Inferior parietal cortex (tissue), 1 donor: ENCODE results near the gene RNU2-1.
"Not testable (repeated sequence)": the region's sequence is repeated elsewhere in the genome, so short reads cannot be mapped to it uniquely, and the experiment has no call there.

ENCODE experiments used
- DNase-seq: peaks from one replicate; pipeline ENCODE4 v3.0.0-alpha.2; 2016; ENCODE audit errors: extremely low spot score

RNU2-1 gene

DNA sequence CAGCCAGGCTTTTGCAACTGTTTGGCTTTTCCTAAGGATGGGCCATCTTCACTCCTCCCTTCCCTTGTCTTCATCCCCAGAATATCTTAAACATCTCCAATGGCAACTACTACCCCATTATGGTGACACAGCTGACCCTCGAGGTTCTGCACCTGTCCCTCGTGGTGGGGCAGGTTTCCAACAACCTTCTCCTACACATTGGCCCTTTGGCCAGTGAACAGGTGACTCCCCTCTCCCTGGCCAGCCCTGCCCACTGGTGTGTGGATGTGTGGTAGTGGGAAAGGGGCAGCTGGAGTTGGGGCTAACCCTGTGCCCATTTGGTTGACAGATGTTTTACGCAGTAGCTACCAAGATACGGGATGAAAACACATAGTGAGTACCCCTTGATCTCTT is 17.4 kb downstream of the RNU2-1 start:
- DNase-seq, result no peak

DNA sequence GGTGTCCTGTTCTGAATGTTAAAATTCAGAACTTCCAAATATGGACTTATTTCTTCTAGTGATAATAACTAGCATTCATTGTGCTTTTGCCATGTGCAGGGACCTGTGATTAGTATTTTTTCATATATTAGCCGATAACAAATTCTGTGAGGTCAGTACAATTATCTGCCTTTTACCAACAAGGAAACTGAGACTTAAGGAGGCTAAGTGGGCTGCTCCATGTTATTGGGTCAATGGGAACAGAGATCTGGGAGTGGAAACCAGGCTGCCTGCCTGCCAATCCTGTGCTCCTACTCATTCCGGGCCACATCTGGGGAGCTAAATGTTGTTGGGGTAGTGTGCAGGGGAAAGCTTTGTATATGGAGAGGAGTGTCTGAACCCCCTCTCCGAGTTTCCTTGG is 18.4 kb downstream of the RNU2-1 start:
- no peak for DNase-seq

DNA sequence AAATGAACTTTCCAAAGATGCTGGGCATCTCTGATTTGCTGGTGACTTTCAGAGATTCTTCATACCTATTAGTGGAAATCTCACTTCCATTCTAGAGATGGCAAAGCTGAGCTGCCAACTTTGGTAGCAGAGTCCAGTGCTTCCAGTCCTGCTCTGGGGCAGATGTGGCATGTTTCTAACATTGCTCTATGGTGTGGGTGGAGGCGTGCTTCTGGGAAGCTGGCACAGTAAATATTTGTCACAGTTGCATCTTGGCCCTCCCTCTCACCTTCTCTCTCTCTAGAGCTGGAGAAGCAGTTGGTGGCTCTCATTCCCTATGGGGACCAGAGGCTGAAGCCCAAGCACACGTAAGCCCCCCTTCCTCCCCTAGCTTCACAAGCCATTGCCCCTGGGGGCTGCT is 20.2 kb downstream of the RNU2-1 start:
- no peak for DNase-seq

DNA sequence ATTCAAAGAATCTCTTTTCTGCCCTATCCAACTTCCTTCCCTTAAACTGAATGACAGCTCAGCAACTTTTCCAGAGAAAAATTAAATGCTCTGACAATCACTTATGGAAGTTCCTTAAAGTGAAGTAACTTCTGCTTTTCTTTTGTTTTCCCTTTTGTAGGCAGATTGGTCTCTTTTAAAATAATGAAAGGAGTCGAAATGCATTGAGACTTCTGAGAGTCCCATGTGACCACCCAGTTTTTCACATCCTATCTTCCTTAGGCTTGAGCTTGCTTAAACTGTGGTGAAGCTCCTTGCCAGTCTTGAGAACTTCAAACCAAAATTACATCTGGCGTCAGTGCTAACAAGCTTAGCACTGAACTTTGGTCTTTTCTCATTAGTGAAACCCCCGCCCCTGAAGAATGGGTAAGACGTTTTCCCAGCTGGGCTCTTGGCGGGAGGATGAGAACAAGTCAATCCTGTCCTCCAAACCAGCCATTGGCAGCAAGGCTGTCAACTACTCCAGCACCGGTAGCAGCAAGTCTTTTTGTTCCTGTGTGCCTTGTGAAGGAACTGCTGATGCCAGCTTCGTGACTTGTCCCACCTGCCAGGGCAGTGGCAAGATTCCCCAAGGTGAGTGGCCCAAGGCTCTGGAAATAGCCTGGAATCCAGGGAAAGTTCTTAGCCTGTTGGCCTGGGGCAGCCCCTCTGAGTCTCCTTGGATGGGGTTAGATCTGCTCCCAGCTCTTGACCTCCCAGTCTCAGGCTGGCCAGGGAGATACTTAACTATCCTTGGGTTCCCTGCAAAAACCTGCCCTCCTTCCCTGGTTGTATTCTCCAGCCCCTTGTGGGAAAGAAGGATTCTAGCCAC is 20.9 kb downstream of the RNU2-1 start:
- DNase-seq, result no peak

DNA sequence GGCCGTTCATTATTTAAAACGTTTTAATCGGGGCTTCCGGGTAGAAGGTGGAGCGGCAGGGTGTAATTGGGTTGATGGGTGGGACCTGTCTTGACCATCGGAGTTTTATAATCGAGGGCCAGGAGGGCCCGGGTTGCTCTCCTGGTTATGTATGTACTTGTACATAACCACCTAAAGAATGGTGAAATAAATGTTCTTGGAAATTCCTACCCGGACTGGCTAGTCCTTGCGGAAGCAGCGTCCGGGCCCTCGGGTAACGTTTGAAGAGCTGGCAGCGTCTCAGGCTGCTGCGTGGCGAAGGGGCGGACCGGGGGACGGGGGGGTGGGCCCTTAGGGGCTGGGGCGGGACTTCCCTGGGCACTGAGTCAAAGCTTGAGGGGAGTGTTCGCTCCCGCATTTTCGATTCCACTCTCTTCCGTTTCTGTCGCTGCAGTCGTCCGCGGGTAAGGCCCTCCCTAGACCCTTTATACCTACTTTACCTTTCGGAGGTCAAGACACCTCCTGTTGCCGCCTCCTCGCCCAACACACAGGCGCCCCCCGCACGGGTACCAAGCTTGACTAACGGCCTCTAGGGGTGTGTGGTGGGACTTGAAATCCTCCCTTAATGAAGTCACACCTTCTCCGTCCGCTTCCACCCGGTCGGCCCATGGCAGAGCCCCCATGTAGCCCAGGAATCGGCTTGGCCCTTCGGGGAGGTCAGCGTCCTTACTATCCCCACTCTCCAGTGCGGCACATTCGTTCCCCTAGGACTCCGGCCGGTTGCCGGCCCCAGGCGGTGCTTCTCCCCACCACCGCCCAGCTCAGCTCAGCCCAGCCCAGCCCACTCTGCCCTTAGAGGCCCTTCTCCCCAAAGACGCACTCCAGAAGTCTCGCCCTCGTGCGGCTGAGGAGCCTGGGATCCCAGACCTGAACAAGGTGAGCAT is 22.0 kb downstream of the RNU2-1 start, which contains the start of gene TMEM106A:
TSS of gene TMEM106A (plus strand) at position 396 of the 923 bp plus-strand sequence. CDS start 1,167 bp downstream, outside the sequence.
- DNase-seq, result no peak

DNA sequence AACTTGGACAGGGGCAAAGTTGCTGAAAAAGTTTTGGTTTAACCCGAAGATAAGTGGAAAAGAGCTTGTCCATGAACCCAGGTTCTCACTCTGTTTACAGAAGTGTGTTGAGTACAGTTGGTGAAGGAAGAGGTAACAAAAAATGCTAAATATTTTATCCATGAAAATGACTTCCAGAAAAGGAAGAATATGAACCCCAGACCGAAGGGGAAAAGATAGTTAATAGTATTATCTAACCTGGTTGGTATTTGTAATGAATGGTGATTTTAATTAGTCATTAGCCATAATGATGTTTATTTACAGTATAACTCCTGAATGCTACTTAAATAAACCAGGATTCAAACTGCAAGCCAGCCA is 22.7 kb downstream of the RNU2-1 start:
- no peak for DNase-seq

DNA sequence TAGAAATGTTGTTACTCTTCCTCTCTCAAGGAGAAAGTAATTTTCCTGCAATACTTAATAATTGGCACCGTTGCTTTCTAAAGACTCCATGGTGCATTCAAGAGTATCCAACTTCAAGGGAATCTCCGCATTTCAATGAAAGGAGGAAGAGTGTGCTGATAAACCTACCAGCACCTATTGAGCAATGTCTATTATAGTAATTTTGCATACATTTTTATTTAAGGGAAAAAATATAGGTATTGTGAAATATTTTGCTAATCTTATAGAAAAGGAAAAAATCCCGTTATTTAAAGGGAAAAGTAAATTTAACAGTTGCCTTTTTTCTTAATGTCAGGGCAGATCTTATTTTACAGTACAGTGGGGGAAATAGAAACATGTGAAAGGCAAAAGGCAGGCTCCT is 23.2 kb downstream of the RNU2-1 start:
- no peak for DNase-seq

DNA sequence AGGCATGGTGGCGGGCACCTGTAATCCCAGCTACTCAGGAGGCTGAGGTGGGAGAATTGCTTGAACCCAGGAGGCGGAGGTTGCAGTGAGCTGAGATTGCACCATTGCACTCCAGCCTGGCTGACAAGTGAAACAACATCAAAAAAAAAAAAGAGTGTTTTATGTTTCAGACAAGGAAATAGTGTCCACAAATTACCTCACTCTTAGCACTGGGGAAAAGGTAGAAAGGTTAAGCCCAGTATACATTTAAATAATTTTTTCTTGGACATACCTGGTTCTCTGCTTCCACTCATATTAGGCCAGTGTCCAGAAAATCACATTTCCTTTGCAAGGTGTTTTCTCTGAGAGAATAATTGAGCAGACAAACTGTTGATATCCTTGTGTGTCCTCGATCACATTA is 30.8 kb downstream of the RNU2-1 start:
- DNase-seq, result not testable (repeated sequence)

DNA sequence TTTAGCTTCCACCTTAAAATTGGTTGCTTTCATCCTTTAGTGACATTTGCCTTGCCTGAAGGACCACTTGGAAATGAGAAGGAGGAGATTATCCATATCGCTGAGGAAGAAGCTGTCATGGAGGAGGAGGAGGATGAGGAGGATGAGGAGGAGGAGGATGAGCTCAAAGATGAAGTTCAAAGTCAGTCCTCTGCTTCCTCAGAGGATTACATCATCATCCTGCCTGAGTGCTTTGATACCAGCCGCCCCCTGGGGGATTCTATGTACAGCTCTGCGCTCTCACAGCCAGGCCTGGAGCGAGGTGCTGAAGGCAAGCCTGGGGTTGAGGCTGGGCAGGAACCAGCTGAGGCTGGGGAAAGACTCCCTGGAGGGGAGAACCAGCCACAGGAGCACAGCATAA is 33.6 kb downstream of the RNU2-1 start:
- DNase-seq, result no peak

DNA sequence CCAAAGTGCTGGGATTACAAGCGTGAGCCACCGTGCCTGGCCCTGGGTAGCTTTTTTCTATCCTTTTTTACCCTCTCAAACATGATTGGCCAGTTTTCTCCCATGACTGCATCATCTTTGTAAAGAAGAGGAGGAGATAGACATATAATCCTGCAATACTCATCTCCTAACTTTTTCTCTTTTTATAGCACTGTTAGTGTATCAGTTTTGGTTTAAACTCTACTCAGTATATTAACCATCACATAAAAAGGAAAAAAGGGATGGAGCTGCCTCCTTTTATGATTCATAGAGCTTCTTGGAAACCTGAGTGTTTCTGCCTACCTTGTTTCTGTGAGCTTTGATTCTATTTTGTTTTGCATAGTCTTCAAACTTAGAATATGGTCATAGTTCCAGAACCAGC is 34.1 kb downstream of the RNU2-1 start:
- no peak for DNase-seq

DNA sequence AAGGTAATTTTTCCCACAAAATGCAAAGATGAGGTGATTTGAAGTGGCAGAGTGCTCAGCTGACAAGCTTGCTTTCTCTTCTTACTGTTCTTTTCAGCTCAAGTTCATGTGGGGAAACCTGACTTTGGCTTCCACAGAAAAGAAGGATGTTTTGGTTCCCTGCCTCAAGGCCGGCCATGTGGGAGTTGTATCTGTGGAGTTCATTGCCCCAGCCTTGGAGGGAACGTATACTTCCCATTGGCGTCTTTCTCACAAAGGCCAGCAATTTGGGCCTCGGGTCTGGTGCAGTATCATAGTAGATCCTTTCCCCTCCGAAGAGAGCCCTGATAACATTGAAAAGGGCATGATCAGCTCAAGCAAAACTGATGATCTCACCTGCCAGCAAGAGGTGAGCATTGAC is 40.5 kb downstream of the RNU2-1 start:
- no peak for DNase-seq

DNA sequence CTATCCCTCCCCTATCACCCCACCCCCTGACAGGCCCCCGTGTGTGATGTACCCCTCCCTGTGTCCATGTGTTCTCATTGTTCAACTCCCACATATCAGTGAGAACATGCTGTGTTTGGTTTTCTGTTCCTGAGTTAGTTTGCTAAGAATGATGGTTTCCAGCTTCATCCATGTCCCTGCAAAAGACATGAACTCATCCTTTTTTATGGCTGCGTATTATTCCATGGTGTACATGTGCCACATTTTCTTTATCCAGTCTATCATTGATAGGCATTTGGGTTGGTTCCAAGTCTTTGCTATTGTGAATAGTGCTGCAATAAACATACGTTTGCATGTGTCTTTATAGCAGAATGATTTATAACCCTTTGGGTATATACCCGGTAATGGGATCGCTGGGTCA is 47.1 kb downstream of the RNU2-1 start:
- not testable (repeated sequence) for DNase-seq

DNA sequence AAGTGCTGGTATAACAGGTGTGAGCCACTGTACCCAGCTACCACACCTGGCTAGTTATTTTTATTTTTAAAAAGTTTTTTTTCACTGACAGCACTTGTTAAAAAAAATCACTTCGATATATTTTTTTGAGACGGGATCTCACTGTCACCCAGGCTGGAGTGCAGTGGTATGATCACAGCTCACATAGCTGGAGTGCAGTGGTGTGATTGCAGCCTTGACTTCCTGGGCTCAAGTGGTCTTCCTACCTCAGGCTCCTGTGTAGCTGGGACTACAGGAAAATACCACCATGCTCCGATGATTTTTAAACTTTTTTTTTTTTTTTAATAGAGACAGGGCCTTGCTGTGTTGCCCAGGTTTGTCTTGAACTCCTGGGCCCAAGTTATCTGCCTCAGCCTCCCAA is 49.9 kb downstream of the RNU2-1 start:
- no peak for DNase-seq
